22Rv1 (cell line): ENCODE measurements around the gene NEUROG3.

Source experiments
- ZFX ChIP-seq: fragments of 450-650 bp; IDR thresholded peaks from 2 replicates; pipeline ENCODE4 v1.6.1; 2017; ENCODE audit warnings: antibody characterized with exemption, borderline replicate concordance
- TF ChIP-seq, protein P1 (sequence below): fragments of 450-650 bp; IDR thresholded peaks from 2 replicates; pipeline ENCODE4 v1.5.1; 2017; ENCODE audit warnings: mild to moderate bottlenecking

DNA sequence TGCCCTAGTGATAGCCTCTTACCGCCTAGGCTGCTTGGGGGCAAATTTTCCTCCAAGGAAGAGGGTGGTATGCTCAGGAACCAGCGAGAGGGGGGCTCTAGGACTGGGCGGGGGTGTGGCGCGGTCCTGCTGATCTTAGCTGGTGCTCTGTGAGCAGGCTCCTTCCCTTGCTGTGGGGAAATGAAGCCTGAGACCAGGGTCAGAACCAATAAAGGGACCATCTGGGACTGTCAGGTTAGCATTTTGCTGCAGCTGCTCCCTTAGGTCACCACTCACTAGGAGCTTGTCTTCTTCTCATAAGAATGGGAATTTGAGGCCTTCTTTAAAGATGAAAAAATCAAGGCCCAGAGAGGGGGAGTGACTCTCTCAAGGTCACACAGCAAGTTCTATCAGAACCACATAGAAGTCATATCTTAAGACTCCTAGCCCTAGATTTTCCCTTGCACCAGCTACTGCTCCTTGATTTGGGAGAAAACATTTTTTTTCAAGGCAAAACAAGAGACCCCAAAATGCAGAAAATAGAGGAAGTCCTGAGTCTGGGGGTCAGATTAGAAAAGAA, 2.0 kb upstream of the NEUROG3 start:
- TF ChIP-seq, protein P1, sequence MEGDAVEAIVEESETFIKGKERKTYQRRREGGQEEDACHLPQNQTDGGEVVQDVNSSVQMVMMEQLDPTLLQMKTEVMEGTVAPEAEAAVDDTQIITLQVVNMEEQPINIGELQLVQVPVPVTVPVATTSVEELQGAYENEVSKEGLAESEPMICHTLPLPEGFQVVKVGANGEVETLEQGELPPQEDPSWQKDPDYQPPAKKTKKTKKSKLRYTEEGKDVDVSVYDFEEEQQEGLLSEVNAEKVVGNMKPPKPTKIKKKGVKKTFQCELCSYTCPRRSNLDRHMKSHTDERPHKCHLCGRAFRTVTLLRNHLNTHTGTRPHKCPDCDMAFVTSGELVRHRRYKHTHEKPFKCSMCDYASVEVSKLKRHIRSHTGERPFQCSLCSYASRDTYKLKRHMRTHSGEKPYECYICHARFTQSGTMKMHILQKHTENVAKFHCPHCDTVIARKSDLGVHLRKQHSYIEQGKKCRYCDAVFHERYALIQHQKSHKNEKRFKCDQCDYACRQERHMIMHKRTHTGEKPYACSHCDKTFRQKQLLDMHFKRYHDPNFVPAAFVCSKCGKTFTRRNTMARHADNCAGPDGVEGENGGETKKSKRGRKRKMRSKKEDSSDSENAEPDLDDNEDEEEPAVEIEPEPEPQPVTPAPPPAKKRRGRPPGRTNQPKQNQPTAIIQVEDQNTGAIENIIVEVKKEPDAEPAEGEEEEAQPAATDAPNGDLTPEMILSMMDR, result no peak
- TF ChIP-seq ZFX, result no peak
